HepG2 (cell line): ENCODE measurements around the gene ARID3C. TPM values are rescaled to one million over a fixed set of nuclear protein-coding genes. Genes with fewer than 3 reads are reported as not detected.

ENCODE experiments used
- ATAC-seq: fragments of 200-7000 bp; cut with Tn5 transposase; 3 replicates; pipeline ENCODE4 v1.9.1; 2020; ENCODE audit warnings: mild to moderate bottlenecking, moderate library complexity
- BruUV-seq: library from RNA; stranded (reverse); fragments of 400-500 nt; replicated peaks from 2 replicates; lab custom pipeline; 2021; lab: Mats Ljungman, UMichigan
- CTCF ChIA-PET: fragments of 300-600 bp; formaldehyde crosslinking; extraction: SDS; loops from one replicate; lab custom pipeline; 2021; ENCODE audit warnings: low total read pairs, inconsistent platforms, low intra/inter-chr PET ratio; lab: Yijun Ruan, JAX
- POLR2A ChIA-PET: fragments of 350-600 bp; sonication (Branson Sonifier 250); formaldehyde crosslinking; loops from one replicate; lab custom pipeline; 2020; ENCODE audit warnings: antibody characterized with exemption, inconsistent platforms; lab: Yijun Ruan, JAX
- DNase-seq: peaks from one replicate; pipeline ENCODE4 v3.0.0-alpha.2; 2015; ENCODE audit warnings: low spot score
- FAIRE-seq: peaks from 3 replicates; lab custom pipeline; 2011; peaks lifted over from hg19 to GRCh38; lab: Jason Lieb, UNC
- H2AFZ ChIP-seq: one replicate; pipeline ENCODE4 v1.6.1; 2011; ENCODE audit warnings: low read length, inconsistent platforms
- H3K27ac ChIP-seq: fragments of 300-600 bp; 3 replicates; pipeline ENCODE4 v1.8.0; 2011; ENCODE audit warnings: mixed run types, mild to moderate bottlenecking, mixed read lengths, low read length, inconsistent platforms; ENCODE audit not compliant: insufficient read depth; ENCODE audit errors: extremely low read length
- H3K27me3 ChIP-seq, 2 experiments: fragments of 200-600 bp in 1 of 2; 2 replicates in 1 of 2; 3 replicates in 1 of 2; pipeline versions ENCODE4 v1.6.0 to v1.8.0; 2011; ENCODE audit warnings: low read length in 2 of 2, mild to moderate bottlenecking in 2 of 2, moderate library complexity in 2 of 2, inconsistent platforms in 1 of 2; ENCODE audit not compliant: insufficient read depth in 2 of 2, control insufficient read depth in 1 of 2
- H3K36me3 ChIP-seq, 2 experiments: fragments of 200-600 bp in 1 of 2; replicated peaks in 1 of 2; 2 replicates in 1 of 2; 3 replicates in 1 of 2; pipeline versions ENCODE4 v1.5.1 to v1.8.0; 2011; ENCODE audit warnings: low read length in 2 of 2, inconsistent platforms in 1 of 2; ENCODE audit not compliant: insufficient read depth in 2 of 2, control insufficient read depth in 1 of 2
- H3K4me1 ChIP-seq: 2 replicates; pipeline ENCODE4 v1.5.1; 2012; ENCODE audit warnings: low read length, inconsistent platforms; ENCODE audit not compliant: insufficient read depth
- H3K4me2 ChIP-seq: 2 replicates; pipeline ENCODE4 v1.6.0; 2011; ENCODE audit warnings: low read depth, low read length, inconsistent platforms
- H3K4me3 ChIP-seq, 3 experiments: fragments of 200-600 bp in 1 of 3; sonication (generic), shearing (Covaris generic) in 1 of 3; replicated peaks in 1 of 3; 2 replicates each; pipeline ENCODE4 v1.5.1; 2011 to 2016; ENCODE audit warnings: low read length in 3 of 3, inconsistent platforms in 2 of 3, low read depth in 2 of 3, mild to moderate bottlenecking in 2 of 3, control low read depth in 1 of 3, mixed read lengths in 1 of 3; ENCODE audit not compliant: insufficient read depth in 1 of 3
- H3K79me2 ChIP-seq: one replicate; pipeline ENCODE4 v1.6.1; 2011; ENCODE audit warnings: low read length, inconsistent platforms; ENCODE audit not compliant: insufficient read depth
- H3K9ac ChIP-seq: 2 replicates; pipeline ENCODE4 v1.6.0; 2011; ENCODE audit warnings: mild to moderate bottlenecking, low read depth, low read length, inconsistent platforms; ENCODE audit not compliant: insufficient read depth
- H3K9me3 ChIP-seq: 2 replicates; pipeline ENCODE4 v1.5.1; 2012; ENCODE audit warnings: mild to moderate bottlenecking, low read length
- H4K20me1 ChIP-seq: 2 replicates; pipeline ENCODE4 v1.6.0; 2011; ENCODE audit warnings: inconsistent platforms, mild to moderate bottlenecking, low read length, moderate library complexity; ENCODE audit not compliant: insufficient read depth
- NCOA1 ChIP-seq: sonication (generic); formaldehyde crosslinking; IDR thresholded peaks from 2 replicates; pipeline ENCODE4 v1.9.0; 2021; ENCODE audit warnings: missing genetic modification reagents
- WGBS: methylation state at CpG from one replicate; pipeline ENCODE4 v1.1.6; 2017; ENCODE audit warnings: low lambda C conversion rate; 5-methylcytosine and 5-hydroxymethylcytosine counted together
- in situ Hi-C: cut with HindIII; loops from 2 replicates; pipeline ENCODE4 v1.10.0; 2017; ENCODE audit warnings: low pct_unique_long_range_greater_than_20kb; ENCODE audit not compliant: extremely low pct_ligation_motif_present
- intact Hi-C: fragments of 100-400 bp; cut with micrococcal nuclease; formaldehyde crosslinking; loops from one replicate; pipeline ENCODE4 v1.10.0; 2022; ENCODE audit not compliant: unreplicated experiment
- polyA plus RNA-seq, 8 experiments: library from polyadenylated mRNA; depleted of rRNA in 3 of 8; stranded (reverse) in 7 of 8; unstranded in 1 of 8; fragments of >200 nt; fragmentation: Illumina TruSeq in 4 of 8; extraction: Trizol in 4 of 8; gene quantifications; 2 replicates each; pipeline versions ENCODE4 v1.2.1 to v1.2.3, GENCODE V29; 2011 to 2016; ENCODE audit warnings: low read depth in 4 of 8, missing spikeins in 1 of 8, mixed read lengths in 1 of 8; ENCODE audit not compliant: insufficient read depth in 1 of 8
- total RNA-seq, 5 experiments: library from RNA; depleted of rRNA; stranded (reverse); fragments of >200 nt; fragmentation: Illumina TruSeq; extraction: Trizol; gene quantifications; 2 replicates each; pipeline ENCODE4 v1.2.3, GENCODE V29; 2016; ENCODE audit warnings: low read depth in 1 of 5
- TF ChIP-seq, protein P1 (sequence below): sonication (generic); formaldehyde crosslinking; IDR thresholded peaks from 2 replicates; pipeline ENCODE4 v1.8.1; 2023; ENCODE audit warnings: mild to moderate bottlenecking, inconsistent platforms, moderate library complexity, missing genetic modification reagents, borderline replicate concordance
- TF ChIP-seq, protein P2 (sequence below): sonication (generic); formaldehyde crosslinking; IDR thresholded peaks from 2 replicates; pipeline ENCODE4 v1.8.1; 2023; ENCODE audit warnings: mild to moderate bottlenecking, moderate library complexity, missing genetic modification reagents

Gene ARID3C
- total and polyA plus RNA-seq, 2 of the 13 experiments (the other 11 are each of a cell fraction or from before 2014, with no cell fraction given): not detected

DNA sequence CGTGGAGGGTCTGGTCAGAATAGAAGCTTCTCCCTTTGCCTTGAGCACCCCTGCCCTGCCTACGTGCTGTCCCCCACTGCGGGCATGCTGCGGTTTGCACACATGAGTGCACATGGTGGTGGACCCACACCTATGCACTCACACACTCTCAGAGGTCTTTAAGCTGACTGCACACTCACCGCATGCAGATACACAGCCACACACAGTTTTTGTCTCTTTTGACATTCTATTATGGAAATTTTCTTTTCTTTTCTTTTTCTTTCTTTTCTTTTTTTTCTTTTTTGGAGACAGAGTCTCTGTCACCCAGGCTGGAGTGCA, 584 bp upstream of the ARID3C start:
- Histone ChIP-seq H3K9ac (no peak overlapping the region), H4K20me1 (no peaks in the 10 kb centered on the region), H3K4me1 (peaks cover 41% of the 10 kb centered on the region), H3K27ac (no peak overlapping the region), H3K27me3 (peaks cover 4 to 20% of the 10 kb centered on the region in 2 experiments; a peak in 3 of 5 replicates), H3K36me3 (no peaks in the 10 kb centered on the region), H3K4me3 (peak overlapping the region in 1 of 3 experiments; percentile 73; a peak in 2 of 6 replicates), H3K9me3 (no peaks in the 10 kb centered on the region), H3K4me2 (peak overlapping the region; percentile 72), H3K79me2 (no peaks in the 10 kb centered on the region), H2AFZ (no peak overlapping the region)
- BruUV-seq: no TSS peak
- ATAC-seq (peak; percentile 10), DNase-seq (no peak), FAIRE-seq (no peak)
- intact Hi-C loops: no loop called here
- WGBS: 81% methylated on average over 1 of the region's 5 CpGs
- ChIA-PET POLR2A (interaction anchor here (0.9 to 2.0 kb wide), 6 partner anchors 8 to 36 kb away, joined by 3 to 9 read pairs (median 4); partner anchors contain the start of genes DCTN3, GALT, RPP25L and SIGMAR1), CTCF (no interaction called here)
- TF ChIP-seq, protein P1, sequence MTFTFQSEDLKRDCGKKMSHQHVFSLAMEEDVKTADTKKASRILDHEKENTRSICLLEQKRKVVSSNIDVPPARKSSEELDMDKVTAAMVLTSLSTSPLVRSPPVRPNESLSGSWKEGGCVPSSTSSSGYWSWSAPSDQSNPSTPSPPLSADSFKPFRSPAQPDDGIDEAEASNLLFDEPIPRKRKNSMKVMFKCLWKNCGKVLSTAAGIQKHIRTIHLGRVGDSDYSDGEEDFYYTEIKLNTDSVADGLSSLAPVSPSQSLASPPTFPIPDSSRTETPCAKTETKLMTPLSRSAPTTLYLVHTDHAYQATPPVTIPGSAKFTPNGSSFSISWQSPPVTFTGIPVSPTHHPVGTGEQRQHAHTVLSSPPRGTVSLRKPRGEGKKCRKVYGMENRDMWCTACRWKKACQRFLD (CRISPR knock-in tag): no peak
- 0 out of 2 replicates have a peak, but pooled peaks have one; percentile 32 for TF ChIP-seq NCOA1 (CRISPR knock-in tag)
- TF ChIP-seq, protein P2, sequence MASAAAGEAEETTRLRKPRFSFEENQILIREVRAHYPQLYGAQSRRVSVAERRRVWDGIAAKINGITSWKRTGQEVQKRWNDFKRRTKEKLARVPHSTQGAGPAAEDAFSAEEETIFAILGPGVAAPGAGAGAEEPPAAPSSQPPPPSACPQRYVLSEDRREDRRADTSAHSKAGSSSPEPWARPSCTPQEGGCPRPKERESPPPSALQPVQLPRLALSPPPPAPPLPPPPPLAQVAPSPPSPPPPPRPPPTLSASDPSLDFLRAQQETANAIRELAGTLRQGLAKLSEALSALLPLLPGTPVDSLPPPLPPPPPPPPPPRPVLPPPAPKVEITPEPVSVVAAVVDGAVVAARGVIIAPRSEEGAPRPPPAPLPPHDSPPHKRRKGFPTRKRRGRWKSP (CRISPR knock-in tag): 0 out of 2 replicates have a peak, but pooled peaks have one; percentile 4
- in situ Hi-C loops: no loop called here
